GM12865 (cell line): ENCODE measurements around the gene HCN3.

Experiments used
- DNase-seq: peaks from one replicate; pipeline ENCODE4 v3.0.0; 2010; ENCODE audit warnings: low read depth
- H3K4me3 ChIP-seq: 2 replicates; pipeline ENCODE4 v1.5.1; 2011; ENCODE audit warnings: mild to moderate bottlenecking, low read depth, low read length, control low read depth
- TF ChIP-seq, protein P1 (sequence below): IDR thresholded peaks from 2 replicates; pipeline ENCODE4 v1.5.1; 2011; ENCODE audit warnings: low read length, control low read depth, low read depth, inconsistent platforms; ENCODE audit not compliant: insufficient read depth; ENCODE audit errors: missing control alignments

HCN3 gene

DNA sequence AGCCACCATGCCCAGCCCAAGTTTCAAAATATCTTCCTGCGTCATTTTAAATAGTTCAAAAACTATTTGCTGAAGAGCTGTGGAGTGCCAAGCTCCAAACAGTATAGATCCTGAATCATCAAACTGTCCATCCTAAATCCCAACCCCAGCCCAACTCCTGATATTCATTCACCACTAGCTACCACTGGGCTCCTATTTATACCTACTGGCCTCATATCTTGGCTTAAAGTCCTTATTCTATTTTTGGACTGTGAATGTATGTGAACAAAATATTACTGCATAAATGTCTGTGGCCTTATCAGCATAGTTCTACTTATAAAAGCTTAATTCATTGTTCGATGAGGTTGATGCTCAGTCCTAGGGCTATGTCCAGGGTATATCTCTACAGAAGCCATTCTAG, 9.9 kb upstream of the HCN3 start:
- no peak overlapping the region for H3K4me3 ChIP-seq
- TF ChIP-seq, protein P1, sequence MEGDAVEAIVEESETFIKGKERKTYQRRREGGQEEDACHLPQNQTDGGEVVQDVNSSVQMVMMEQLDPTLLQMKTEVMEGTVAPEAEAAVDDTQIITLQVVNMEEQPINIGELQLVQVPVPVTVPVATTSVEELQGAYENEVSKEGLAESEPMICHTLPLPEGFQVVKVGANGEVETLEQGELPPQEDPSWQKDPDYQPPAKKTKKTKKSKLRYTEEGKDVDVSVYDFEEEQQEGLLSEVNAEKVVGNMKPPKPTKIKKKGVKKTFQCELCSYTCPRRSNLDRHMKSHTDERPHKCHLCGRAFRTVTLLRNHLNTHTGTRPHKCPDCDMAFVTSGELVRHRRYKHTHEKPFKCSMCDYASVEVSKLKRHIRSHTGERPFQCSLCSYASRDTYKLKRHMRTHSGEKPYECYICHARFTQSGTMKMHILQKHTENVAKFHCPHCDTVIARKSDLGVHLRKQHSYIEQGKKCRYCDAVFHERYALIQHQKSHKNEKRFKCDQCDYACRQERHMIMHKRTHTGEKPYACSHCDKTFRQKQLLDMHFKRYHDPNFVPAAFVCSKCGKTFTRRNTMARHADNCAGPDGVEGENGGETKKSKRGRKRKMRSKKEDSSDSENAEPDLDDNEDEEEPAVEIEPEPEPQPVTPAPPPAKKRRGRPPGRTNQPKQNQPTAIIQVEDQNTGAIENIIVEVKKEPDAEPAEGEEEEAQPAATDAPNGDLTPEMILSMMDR, result no peak
- DNase-seq, result no peak

DNA sequence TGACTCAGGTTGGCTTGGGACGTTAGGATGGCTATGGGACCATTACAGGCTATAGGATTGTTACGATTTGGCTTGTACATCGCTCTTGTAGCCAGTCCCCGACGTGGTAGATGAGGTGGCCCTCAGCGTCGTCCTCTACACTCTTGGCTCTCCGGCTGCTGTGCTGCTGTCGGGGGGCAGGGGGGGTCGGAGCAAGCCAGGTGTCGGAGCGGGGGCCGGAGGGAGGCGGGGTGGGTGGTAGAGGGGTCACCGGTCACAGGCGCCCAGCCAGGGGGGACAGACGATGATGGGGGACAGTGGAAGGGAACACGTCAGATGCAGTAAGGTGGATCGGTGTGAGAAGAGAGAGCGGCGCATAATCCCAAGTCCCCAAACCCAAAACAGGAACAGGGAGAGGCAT, 8.6 kb upstream of the HCN3 start:
- H3K4me3 ChIP-seq, result no peak overlapping the region
- DNase-seq, result no peak
- TF ChIP-seq, protein P1, result no peak

GRCh38 chr1:155269381-155269780, 7.9 kb upstream of the HCN3 start:
- TF ChIP-seq, protein P1, result no peak
- no peak for DNase-seq
- no peak overlapping the region for H3K4me3 ChIP-seq

DNA sequence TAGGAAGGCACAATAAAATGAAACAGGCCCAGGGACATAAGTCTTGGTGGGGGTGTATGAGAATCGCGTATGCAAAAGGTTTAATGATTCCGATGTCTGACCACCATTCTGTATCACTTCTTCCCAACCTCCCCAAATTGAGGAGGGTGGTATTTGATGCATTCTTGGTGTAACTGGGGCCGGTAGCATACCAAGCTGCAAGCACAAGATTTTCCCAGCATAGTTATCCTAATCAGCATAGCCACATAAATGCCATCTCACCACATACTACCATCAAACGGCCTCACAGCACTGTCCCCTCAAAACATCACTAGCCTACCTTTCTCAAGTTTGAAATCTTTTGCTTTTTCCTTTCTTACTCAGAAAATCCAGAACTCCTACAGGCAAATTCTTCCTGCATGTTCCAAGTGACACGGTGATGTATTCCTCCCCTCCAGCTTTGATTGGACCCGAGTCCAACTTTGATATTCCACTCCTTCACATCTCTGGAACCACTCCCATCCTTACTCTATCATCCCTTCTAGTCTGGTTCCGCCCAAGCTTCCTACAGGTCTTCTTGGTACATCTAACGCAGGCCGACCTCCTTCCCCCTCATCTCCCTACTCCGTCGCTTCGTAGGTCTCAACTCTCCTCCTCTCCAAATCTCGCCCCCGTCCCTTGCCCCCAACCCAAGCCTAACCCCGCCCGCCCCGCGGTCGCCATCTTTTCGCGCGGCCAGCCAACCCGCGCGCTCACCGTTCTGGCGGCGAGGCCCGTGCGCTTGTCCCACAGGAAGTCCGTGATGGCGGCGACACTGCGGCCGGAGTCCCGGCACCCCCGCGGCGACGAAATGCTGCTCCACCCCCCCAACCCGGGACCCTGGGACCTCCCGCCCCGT, 4.6 kb upstream of the HCN3 start:
- no peak for DNase-seq
- peak overlapping the region; percentile 77 for H3K4me3 ChIP-seq
- TF ChIP-seq, protein P1, result no peak

GRCh38 chr1:155273343-155274245, 3.7 kb upstream of the HCN3 start, which contains the start of gene CLK2:
Gene CLK2, minus strand, starts transcription at chr1:155273504. Its CDS starts 2,527 bp downstream, at chr1:155270977.
- TF ChIP-seq, protein P1, result no peak
- peak; percentile 98 for DNase-seq
- H3K4me3 ChIP-seq, result peak within 1 kb of the TSS; percentile 77

- peak; percentile 68 for DNase-seq
- TF ChIP-seq, protein P1, result peak; percentile 46
- peak overlapping the region; percentile 66 for H3K4me3 ChIP-seq
Observed at GRCh38 chr1:155277902-155278688, 832 bp downstream of the HCN3 start.
